Measurements from ENCODE around the gene TMEM121B.

The TMEM121B gene

DNA sequence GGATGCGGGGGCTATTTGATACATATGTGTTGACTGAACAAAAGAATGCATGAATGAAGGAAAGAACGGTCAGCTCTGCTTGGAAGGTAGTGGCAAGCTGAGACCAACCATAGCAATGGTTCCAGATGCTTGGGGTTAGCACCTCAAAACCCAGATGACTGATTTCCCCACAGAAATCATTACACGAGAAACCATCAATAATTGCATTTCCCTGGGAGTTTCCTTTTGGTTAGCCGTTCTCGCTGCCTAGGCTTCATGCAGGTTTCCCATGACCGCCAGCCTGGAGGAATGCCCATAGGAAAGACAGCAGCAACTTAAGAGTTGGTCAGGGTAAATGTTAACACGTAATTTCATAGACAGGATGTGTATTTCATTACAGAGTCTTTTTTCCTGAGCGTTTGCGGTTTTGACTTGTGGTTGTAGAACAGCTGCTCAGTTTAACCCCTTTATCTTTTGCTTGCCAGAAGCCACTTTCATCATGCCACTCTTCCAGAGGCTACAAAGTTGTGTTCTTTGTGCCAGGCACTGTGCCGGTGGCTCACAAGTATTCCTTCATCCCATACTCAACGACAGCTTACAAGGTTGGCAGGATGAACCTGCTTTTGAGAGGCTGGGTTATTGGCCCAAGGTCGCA lies 33.5 kb downstream of the TMEM121B start:
- DNase-seq, result no peak

DNA sequence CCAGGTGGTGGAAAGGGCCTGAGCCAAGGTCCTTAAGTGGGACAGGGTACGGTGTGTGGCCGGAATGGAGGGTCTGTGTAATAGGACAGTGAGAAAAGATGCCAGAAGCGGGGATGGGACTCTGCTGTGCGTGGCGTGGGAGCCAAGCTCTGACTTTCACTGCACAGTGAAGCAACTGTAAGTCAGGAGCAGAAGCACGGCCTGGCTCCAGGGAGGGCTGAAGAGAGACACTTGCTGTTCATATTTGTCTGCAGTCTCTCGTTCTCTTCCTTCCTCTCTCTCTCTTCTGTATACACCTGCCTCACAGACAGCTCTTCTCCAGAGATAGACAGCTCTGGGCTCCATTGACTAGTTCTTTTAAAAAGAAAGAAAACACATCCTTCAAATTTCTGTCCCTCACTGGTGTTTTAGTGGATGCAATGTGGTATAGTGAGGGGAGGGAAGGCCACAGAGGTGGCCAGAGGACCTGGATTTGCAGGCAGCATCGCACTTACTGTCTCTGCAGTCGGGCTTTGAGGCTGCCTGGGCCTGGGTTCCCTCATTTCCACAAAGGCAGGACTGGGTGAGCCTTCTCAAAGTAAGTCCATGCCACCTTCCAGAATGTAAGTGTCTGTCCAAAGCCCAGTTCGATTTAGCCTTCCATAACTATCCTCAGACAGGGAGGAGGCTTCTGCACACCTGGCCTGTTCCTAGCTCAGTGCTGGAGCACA lies 34.2 kb downstream of the TMEM121B start:
- no peak for DNase-seq

DNA sequence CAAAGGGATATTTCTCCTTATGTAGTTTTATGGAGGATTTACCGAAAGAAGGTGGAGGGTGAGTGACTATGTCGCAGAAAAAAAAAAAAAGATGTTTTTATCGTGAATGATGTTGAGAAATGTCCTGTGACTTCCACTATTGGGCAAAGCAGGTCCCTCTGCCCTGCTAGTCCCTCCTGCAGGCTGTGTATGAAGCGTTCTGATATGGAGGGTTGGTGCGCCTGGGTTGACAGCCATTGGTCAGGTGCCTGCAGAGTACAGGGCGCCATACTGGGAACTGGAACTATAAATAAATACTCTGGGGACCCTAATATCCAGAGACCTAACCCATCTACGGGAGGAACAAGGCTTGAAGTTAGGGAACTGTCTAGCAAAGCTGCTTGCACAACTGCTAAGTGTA lies 34.9 kb downstream of the TMEM121B start:
- no peak for DNase-seq

DNA sequence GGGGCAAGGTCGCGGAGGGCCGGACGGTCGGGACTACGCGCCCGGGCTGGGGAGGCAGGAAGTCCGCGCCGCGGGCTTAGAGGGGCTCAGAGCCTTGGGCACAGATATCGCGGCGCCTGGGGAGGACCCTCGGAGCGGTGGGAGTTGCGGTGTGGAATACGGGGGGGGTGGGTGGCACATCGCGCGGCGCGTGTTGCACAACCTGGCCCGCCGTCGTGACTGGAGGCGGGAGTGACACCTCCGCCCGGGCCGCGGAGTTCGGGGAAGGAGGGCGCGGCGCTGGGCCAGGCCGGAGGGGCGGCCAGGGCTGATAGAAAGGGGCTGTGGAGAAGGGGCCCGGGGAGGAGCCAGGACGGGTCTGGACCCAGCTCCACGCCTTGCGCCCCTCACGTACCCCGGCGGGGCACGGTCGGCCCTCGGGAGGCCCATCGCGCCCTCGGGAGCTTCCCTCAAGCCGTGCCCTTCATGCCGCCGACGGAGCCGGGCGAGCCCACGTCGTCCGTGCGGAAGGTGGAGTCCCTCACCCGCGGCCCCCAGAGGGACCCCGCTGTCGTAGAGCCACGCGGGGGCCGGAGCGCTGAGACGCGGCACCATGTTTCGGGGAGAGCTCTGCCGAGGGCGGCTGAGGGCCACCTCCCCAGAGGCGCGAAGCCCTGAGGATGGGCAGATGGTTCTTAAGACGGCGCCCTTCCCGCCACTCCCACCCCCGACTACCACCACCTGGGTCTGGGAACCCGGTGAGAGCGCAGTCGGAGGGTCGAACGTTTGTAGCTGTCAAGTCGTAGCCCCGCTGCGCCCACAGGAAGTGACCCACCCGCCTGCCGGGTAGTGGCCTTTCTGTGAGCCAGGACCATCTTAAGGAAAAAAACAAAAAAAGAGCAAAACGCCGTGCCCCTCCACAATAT lies 35.6 kb downstream of the TMEM121B start:
- peak; percentile 49 for DNase-seq

DNA sequence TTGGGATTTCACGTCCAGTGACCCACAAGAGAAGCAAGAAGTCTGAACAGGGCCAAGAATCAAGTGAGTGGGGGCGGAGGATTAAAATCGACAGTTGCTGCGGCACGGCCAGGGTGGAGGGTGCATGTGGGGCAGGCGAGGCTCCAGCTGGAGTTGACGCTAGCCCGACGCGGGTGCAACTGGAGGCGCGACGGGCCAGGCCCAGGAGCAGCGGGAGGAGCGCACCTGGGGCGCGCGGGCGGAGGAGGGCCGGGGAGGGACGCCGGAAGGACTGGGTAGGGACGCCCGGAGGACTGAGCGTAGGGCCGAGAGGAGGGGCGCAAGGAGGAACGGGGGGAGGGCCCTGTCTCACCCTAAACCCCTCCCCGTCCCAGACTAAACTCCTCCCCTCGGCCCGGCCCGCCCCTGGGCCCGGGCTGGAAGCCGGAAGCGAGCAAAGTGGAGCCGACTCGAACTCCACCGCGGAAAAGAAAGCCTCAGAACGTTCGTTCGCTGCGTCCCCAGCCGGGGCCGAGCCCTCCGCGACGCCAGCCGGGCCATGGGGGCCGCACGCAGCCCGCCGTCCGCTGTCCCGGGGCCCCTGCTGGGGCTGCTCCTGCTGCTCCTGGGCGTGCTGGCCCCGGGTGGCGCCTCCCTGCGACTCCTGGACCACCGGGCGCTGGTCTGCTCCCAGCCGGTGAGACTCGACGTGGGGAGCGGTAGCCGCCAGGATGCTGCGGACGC lies 36.4 kb downstream of the TMEM121B start, which contains the start of gene IL17RA:
Gene IL17RA, plus strand, starts transcription at position 447 of the 723 bp plus-strand sequence. Its CDS starts 92 bp downstream, at position 539.
- DNase-seq, result peak; percentile 93

DNA sequence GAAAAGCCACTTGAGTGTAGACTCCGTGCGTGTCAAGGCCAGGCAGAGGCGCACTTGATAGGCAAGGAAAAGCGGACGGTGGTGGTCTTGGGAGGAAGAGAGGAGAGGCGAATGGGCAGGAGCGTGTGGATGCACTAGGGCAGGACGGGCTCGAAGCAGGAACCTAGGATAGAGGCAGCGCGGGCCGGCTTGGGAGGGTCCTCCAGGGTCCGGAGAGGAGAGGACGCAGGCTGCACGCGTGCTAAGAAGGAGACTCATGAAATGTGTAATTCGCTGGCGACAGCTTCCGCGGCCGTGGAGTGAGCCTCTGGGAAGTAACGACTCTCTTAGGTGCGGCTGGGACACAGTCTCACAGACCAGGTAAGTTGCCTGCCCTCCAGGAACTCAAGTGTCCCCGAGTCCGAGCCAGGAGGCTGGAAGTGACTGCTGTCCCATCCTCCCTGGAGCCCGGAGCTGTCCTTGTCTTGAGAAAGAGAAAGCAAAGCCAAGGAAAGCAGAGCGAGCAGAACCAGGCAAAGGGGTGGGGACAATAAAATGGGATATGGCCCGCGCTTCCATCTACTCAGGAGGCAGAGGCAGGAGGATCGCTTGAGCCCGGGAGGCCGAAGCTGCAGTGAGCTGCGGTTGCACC lies 37.2 kb downstream of the TMEM121B start:
- no peak for DNase-seq

DNA sequence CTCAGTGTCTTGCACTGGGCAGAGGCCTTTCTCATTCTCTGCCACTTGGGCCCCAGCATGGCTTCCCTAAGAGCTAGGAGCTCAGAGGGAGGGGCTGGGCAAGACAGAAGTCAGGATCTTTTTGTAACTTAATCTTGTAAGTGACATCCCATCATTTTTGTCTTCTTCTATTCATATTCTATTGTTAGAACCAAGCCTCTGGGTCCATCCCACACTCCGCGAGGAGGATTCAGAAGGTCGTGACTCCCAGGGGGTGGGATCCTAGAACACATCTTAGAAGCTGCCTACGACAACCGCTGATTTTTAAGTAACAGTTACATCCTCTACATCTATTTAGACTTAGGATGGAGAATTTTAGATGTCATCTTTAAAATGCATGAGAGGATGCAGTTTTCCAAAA lies 37.9 kb downstream of the TMEM121B start:
- DNase-seq, result no peak

DNA sequence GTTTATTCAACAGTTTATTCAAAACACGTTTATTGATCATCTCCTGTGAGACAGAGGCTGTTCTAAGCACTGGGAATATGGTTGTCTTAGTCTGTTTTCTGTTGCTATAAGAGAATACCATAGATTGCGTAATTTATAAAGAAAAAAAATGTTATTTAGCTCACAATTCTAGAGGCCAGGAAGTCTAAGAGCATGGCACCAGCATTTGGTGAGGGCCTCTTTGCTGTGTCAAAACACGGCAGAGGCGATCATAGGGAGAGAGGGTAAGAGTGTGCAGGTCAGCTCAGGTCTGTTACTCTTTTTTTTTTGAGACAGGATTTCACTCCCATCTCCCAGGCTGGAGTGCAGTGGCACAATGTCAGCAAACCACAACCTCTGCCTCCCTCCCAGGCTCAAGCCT lies 41.6 kb downstream of the TMEM121B start:
- no peak for DNase-seq

DNA sequence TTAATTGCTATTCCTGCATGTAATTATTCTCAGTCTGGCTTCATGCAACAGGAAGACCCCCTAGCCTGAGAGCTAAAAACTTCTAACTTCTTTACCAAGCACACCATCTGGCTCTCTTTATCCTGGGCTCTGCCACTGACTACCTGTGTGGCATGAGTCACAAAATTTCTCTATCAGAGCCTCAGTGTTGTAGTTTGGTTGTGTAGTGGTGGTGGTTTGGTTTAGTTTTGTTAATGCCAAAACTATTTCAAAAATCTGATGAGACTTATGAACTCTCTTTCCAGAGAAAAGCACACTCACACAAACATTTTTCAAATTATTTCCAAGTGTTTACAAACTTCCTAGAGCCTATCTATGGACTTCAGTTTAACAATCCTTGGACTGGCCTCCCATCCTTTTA lies 43.9 kb downstream of the TMEM121B start:
- no peak for DNase-seq

DNA sequence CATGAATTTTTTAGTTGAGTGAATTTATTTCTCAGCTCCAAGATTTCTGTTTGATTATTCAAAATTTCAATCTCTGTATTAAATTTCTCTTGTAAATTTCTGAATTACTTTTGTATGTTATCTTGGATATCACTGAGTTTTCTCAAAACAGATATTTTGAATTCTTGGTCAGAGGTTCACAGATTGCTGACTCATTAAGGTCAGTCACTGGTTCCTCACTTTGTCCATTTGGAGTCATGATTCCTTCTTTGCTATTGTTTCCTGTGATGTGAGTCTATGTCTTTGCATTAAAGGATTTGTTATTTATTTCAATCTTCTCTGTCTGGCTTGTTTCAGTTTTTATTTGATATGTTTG lies 46.5 kb downstream of the TMEM121B start:
- no peak for DNase-seq

DNA sequence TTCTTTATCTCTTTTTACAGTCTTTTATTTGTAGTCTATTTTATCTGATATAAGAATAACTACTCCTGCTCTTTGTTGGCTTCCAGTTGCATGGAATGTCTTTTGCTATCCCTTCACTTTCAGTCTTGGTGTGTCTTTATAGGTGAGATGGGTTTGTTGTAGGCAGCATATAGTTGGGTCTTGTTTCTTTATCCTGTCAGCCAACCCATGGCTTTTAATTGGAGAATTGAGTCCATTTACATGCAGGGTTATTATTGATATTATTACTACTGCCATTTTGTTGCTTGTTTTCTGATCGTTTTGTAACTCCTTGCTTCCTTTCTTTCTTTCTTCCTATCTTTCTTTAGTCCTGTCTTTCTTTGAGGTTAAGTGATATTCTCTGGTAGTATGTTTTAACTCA lies 48.3 kb downstream of the TMEM121B start:
- no peak for DNase-seq
